Urothelium cell line (cell line): Measurements from ENCODE around the gene FRMD5.
A peak's percentile ranks its signal among the peaks of the same experiment; 100 is the strongest.
"Not testable (repeated sequence)": the region's sequence is repeated elsewhere in the genome, so short reads cannot be mapped to it uniquely, and the experiment has no call there.

ENCODE experiments used
- DNase-seq: peaks from one replicate; pipeline ENCODE4 v3.0.0; 2011; ENCODE audit warnings: low spot score, mixed read lengths
- FAIRE-seq: peaks from 2 replicates; lab custom pipeline; 2011; peaks lifted over from hg19 to GRCh38; lab: Jason Lieb, UNC

Gene FRMD5

DNA sequence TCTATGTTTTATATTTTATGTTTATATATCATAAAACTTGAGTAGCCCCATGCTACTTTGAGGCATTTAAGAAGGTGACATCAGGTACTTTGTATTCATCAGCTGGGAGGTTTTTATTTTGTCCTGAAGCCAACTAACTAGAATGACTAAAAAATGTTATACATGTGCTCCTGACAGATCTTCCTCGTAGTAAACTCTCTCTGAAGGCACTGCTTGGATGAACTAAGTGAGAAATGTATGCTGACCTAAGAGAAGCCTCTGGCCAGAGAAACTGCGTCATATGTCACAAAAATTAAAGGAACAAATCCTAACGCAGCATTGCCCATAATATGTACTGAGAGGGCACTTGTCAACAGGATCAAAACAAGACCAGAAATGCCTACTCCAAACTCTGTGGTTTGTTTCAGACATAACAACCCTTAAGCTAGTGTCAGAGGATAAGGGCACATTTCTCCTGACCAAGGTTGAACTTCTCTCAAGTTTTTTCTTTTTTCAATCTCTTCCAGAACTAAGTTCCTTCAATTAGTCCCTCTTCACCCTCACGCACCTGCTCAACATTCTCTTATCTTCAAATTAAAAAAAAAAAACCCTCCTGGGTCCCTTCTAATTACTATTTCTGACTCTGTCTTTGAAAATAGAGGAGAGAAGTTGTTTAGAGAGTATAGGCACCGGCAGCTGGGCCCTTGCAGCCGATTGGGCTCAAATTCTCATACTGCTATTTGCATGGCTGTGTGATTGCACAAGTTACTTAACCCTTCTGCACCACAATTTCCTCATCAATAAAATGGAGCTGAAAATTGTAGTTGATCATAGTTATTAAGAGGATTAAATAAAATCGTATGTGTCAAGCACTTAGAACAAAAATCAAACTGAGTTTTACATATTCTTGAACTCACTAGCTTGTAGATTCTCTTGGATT, 159.0 kb downstream of the FRMD5 start:
- no peak for FAIRE-seq
- no peak for DNase-seq

DNA sequence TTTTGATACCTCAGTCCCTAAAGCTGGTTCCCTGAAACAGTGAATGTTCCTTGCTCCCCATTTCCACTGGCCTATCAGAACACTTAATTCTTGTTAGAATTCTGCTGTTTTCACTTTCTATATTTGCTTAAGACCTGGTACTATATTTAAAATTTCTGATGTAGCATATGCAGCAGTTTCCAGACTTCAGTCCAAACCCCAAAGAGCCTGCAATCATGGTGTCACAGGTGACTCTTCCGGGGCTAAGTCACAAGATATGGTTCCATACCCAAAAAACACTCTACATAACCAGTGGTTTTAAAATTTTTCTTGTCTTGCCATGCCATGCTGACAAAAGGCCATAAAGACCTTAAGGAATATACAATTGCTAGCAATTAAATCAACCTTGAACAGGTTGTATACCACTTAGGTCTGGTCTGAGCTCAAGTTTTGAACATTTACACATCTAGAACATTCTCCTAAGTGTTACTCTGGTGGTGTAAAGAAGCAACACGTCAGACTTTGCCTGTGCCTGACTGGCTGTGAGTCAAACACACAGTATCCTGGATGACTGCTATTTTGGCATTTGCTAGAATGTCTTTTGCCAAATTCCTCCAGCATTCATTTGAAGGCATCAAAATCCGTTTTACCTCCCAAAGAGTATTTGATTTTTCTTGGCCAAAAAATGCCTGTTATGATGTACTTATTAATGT, 160.0 kb downstream of the FRMD5 start:
- FAIRE-seq (no peak), DNase-seq (no peak)

DNA sequence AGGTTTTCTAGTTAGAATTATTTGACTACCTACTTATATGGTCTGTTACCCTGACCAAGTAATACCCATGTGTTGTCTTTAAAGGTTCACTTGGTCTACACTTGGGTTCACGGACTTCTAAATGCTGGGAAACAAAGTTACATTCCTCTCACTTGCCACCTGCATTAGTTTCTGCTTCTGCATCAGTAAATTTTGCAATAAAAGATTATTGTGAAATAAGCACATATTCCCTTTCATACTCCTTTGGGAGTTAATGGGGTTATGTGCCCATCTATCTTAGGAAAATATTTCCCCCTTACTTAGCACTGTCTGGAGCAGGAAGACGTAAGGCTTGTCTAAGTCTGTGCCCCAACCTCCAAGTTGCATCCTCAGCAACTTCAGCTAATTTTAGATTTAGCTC, 160.7 kb downstream of the FRMD5 start:
- DNase-seq = no peak
- no peak for FAIRE-seq

DNA sequence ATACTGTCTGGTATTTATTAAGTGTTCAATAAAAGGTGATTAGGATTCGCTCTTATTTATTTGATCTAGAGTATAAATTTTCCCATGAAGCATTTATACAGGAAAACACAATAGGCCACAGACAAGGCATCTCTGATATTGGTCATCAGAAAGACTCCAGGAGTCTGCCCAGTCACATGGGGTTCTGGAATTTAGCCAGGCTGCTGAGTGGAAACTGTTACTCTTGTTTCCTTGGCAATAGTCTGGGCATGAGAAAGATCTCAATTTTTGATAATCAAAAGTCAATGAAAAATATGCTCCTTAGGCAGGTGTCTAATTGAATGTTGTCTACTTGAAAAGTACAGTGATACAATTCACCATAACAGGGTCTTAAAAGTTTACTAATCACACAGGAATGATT, 161.2 kb downstream of the FRMD5 start:
- FAIRE-seq (no peak), DNase-seq (peak; percentile 39)

DNA sequence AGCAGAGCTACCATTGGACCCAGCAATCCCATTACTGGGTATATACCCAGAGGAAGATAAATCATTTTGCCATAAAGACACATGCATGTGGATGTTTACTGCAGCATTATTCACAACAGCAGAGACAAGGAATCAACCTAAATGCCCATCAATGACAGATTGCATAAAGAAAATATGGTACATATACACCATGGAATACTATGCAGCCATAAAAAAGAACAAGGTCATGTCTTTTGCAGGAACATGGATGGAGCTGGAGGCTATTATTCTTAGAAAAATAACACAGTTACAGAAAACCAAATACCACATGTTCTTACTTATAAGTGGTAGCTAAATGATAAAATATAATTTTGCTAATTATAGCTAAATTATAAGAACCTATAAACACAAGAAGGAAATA, 162.3 kb downstream of the FRMD5 start:
- FAIRE-seq, DNase-seq: not testable (repeated sequence)

DNA sequence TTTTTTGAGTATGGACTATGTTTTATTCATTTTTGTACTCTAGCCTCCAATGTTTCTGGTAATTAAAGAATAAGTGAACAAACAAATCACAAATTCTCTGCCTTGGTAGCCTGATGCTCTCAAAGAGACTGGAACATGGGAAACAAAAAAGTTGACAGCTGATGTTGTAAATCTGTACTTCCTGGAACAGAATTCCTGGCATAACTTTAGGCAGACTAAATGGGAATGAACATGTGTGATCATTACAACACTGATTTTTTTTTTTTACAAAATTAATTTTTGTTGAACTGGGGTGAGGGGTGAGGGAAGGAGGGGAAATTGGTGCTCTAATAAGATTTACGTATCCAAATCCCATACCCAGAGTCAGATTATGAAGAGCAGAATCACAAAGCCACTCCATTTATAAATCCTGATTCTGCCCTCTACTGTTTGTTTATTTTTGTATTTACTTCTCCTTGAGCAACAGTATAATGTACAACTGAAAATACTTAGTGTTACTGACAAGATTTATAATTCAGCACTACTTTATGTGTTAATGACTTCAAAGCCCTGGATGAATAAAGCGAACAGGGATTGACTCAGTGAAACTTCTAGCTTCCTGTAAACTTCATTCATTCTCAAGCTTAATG, 165.0 kb downstream of the FRMD5 start:
- FAIRE-seq = no peak
- no peak for DNase-seq

DNA sequence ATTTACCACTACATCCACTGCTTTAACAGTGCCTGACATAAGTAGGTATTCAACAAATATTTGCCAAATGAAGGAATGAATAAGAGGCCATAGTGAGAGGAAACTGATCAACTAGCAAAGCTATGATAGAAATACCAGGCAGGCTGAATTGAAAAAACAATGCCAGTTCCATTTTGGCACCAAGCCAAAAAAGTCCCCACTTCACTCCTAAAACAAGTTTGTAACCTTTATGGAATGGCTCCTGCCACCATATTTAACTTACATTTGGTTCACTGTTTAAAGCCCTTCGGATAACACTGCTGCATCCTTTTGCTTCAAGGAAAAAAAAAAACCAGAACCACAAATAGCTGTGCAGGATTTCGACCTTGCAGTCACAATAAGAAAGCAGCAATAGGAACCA, 166.1 kb downstream of the FRMD5 start:
- DNase-seq (no peak), FAIRE-seq (no peak)

DNA sequence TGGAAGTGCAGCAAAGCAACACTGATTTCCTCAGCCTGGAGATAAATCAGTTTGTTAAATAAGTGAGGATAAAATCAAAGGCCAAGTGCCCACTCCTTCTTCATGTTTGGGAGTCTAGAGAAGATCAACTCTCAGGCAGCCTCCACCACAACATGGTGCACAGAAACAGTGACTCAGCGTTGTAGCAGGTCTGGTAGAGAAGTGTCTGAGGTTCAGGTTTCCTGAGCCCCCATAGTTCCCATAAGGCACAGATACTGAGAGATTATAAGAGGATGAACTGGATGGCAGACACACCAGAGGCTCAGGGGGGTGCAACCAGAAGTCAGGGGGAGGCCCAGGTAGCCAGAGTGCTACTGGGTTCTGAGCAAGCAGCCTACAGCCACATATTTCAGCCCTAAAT, 166.7 kb downstream of the FRMD5 start:
- FAIRE-seq (peak; percentile 46), DNase-seq (no peak)

DNA sequence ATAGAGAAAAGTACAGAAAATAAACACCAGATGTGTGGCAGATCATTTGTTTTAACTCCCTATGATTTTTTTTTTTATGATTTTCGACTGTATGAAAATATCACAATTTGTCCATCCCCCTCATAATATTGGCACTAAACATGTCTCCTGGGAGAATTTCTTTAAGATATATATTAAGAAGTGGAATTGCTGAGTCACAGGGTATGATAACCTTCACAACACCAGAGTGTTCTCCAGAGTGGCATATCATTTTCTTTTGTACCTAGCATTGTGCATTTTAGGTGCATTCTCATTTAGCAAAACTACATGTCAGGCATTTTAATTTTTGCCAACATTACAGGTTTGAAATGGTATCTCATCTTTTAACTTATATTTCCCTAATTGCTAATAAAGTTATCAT, 170.9 kb downstream of the FRMD5 start:
- DNase-seq (no peak), FAIRE-seq (no peak)

DNA sequence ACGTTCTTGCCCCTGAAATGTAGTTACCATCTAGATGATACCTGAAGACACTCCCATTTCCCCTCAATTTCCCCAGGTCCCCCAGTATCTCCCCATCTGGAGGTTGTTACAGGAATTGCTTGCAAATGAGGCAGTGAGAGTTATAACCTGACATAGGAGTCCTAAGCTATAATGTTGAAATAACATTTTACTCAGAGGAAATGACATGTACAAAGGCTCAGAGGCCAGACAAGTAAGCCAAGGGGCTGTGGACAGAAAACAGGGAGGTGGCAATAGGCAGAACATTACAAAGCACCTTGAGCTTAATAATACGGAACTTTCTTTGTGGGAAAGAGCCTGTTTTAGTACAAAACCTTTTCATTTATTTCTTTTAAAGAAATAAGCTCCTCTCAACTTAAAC, 171.9 kb downstream of the FRMD5 start:
- DNase-seq (no peak), FAIRE-seq (no peak)

DNA sequence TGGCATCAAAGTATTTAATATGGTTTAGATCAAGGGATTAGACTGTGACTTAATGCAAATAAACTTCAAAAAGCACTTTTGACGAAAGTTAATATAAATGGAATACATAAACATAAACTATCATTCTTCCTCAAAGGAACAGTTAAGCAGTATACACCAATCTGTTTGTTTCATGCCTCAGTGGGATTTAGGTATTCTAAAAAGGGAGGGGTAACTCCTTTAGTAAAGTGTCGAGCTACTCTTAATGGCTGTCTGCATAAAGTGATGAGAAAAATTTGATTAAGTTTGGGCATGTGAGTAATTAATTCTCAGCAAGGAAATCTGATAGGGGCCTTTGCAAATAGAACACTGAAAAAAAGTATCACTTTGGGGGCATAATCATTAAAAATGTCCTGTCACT, 176.9 kb downstream of the FRMD5 start:
- DNase-seq (no peak), FAIRE-seq (no peak)

DNA sequence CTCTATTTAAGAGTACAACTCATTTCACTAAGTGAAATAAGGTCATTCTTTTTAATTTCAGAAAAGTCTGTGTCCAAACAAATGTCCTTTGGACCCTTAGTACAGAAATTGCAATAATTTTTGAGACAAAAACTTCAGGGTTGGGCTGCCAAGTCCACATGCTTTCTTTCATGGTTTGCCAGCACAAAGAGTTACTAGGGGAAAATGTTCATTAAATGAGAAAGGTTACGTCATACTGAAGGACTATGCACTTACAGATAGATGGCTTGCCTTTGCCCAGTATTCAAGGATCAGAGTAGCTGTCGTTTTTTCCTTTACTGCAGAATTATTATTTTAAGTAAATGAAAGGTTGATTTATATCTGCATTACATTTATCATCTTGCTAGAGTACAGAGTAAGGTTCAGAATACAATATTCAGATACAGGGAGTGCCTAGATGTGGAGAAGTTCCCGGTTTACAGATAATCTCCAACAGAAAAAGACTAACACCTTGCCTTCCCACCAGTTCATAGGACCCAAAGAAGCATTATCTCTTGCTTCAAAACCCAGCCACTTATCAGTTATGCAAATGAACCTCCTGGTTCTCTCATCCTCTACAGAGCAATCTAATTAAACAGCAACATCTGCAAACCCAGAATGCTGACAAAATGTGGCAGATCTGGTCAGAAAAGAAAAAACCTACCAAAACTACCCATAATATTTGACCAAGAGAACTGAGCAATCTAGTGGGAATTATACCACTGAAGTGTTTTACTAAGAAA, 179.3 kb downstream of the FRMD5 start:
- DNase-seq = no peak
- FAIRE-seq = no peak

DNA sequence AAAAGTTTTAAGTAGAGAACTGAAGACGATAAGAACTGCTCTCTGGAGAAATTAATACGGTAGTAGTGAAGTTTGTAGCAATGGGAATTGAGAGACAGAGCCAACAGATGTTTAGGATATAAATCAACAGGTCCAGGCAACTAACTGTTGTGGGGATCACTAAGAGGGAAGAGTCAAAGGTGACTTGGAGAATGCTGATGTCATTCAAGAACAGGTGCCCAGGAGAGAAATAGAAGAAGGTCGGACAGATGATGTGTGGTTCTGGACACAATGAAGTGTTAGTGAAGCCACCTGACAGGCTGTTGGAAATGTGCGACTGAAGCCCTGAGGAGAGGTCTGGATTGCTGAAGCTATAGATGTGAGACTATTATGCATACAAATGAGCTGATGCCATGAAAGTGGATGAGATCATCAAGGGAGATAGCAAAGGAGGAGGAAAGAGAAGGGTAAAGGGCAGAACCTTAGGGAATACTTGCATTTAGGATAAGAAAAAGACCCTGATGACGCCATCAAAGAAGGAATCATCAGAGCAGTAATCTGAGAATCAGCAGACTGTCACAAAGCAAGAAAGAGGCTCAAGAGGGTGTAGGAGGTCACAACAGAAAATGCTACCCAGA, 183.7 kb downstream of the FRMD5 start:
- DNase-seq (no peak), FAIRE-seq (no peak)

DNA sequence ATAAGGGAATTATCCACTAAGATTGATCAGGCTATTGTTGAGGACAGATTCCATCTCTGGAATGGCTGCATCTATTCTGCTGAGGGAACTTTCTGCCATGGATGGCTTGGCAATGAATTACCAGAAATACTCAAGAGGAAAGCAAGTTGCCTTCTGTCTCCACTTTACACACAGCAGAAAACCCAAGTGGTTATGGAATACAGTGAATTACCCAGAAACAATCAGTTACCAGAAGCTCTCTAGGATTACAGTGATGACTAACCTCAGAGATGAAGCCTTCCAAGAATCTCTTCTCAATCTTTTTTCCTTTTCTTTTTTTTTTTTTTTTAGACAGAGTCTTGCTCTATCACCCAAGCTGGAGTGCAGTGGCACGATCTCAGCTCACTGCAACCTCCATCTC, 185.0 kb downstream of the FRMD5 start:
- DNase-seq (no peak), FAIRE-seq (no peak)

DNA sequence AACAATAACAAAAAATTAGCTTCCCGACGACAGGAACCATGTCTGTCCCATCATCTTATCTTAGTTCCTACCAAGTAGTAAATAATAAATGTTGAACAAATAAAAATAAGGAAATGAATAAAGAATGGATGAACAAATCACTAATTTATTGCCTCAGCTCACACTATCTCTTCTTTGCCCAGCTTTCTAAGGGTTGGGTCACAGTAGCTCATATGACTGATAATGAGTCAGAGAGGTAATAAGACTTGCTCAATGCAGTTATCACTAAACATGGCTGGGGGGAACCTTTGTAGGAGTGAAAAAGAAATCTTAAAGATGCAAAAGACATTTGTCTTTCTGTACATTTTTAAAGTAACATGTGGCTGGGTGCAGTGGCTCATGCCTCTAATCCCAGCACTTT, 186.0 kb downstream of the FRMD5 start:
- FAIRE-seq (no peak), DNase-seq (peak; percentile 23)

DNA sequence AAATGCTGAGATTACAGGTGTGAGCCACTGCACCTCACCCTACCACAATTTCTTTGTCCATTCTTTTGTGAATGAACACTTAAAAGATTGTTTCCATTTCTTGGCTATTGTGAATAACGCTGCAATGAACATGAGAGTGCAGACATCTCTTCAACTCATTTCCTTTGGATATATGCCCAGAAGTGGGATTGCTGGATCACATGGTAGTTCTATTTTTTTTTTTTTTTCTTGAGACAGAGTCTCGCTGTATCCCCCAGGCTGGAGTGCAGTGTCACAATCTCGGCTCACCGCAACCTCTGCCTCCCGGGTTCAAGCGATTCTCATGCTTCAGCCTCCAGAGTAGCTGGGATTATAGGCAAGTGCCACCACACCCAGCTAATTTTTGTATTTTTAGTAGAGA, 194.8 kb downstream of the FRMD5 start:
- DNase-seq = not testable (repeated sequence)

DNA sequence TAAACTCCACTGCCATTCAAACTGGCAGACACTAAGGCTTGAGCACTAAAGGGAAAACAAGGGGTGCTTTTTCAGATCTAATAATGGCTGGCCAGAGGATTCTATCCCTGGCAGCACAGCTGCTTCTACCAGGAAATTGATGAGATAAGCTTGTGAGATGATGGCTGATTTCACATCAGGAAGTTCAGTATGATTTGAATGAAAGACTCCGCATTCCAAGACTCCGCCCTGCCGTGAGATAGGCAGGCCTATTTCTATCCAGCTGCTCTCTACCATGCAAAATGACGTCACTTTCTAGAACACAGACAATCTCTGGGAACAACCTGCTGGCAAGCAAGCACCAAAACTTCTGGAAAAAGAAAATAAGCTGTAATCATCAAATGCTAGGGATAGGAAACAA, 196.5 kb downstream of the FRMD5 start:
- DNase-seq (no peak), FAIRE-seq (no peak)

More for the DNA sequence above, 194.8 kb downstream of the FRMD5 start:
- not testable (repeated sequence) for FAIRE-seq

DNA sequence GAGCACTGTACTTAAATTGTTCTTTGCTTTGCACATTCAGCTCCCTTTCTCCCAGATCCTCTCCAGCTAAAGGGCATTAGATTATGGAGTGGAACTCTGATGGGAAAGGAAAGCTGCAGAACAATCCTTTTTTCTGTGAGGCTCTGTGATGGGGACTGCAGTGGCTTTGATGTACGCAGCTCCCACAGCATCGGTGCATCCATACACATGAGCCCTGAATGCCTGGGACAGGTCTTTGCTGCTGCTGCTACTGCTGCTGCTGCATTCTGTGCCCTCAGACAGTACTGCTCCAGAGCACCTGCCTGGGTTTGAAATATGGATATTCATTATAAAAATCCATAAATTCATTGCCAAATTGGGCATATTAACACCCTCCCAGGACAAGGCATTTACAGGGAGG, 203.9 kb downstream of the FRMD5 start:
- FAIRE-seq = no peak

DNA sequence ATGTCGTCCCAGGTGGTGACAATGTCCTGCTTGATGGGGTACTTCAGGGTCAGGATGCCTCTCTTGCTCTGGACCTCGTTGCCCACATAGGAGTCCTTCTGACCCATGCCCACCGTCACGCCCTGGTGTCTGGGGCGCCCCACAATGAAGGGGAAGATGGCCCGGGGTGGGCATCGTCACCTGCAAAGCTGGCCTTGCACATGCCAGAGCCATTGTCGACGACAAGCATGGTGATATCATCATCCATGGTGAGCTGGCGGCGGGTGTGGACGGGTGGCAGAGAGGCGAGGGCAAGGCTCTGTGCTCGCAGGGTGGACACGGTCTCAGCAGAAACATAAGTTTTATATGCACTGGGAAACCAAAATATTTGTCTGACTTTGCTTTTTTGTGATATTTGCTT, 205.1 kb downstream of the FRMD5 start:
- DNase-seq (no peak), FAIRE-seq (no peak)

More for the DNA sequence above, 203.9 kb downstream of the FRMD5 start:
- no peak for DNase-seq

DNA sequence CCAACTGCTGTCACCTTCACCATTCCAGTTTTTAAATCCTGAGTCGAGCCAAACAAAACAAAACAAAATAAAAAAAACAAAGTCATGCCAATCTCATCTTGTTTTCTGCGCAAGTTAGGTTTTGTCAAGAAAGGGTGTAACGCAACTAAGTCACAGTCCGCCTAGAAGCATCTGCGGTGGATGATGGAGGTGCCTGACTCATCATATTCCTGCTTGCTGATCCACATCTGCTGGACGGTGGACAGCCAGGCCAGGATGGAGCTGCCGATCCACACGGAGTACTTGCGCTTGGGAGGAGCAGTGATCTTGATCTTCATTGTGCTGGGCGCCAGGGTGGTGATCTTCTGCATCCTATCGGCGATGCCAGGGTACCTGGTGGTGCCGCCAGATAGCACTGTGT, 206.2 kb downstream of the FRMD5 start:
- FAIRE-seq (no peak), DNase-seq (no peak)

DNA sequence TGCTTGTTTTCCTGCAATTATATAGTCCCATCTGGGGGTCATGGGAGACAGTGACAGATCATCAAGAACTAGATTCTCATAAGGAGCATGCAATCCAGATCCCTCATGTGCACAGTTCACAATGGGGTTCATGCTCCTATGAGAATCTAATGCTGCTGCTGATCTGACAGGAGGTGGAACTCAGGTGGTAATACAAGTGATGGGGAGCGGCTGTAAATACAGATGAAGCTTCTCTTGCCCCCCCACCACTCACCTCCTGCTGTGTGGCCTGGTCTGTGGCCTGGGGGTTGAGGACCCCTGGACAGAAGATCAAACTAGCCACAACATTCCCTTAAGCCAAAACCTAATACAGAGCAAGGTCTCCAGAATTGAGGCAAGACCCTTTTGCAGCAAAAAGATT, 207.1 kb downstream of the FRMD5 start:
- no peak for FAIRE-seq
- no peak for DNase-seq
